K562 (cell line): ENCODE data around the gene ESR2. TPM values are rescaled to one million over a fixed set of nuclear protein-coding genes. Genes with fewer than 3 reads are reported as not detected.
A peak's percentile ranks its signal among the peaks of the same experiment; 100 is the strongest.
"Not testable (repeated sequence)": the region's sequence is repeated elsewhere in the genome, so short reads cannot be mapped to it uniquely, and the experiment has no call there.

Source experiments
- ATAC-seq: fragments of 200-7000 bp; cut with Tn5 transposase; 3 replicates; pipeline ENCODE4 v1.9.1; 2020; ENCODE audit warnings: moderate library complexity
- BruUV-seq: library from RNA; stranded (reverse); fragments of 400-500 nt; replicated peaks from 2 replicates; lab custom pipeline; 2021; lab: Mats Ljungman, UMichigan
- CTCF ChIA-PET: fragments of 300-600 bp; formaldehyde crosslinking; extraction: SDS; loops from one replicate; lab custom pipeline; 2021; ENCODE audit warnings: low intra/inter-chr PET ratio; lab: Yijun Ruan, JAX
- POLR2A ChIA-PET: fragments of 300-600, 350-650 bp; sonication (Branson Sonifier 250); formaldehyde crosslinking; extraction: SDS; loops from one replicate; lab custom pipeline; 2021; ENCODE audit warnings: antibody characterized with exemption, inconsistent platforms; lab: Yijun Ruan, JAX
- DNase-seq, 4 experiments: peaks; one replicate each; pipeline versions ENCODE4 v3.0.0 to v3.0.0-alpha.2; 2011 to 2018; ENCODE audit warnings: low spot score in 3 of 4, mixed read lengths in 3 of 4; ENCODE audit errors: extremely low read depth in 1 of 4
- FAIRE-seq: peaks from 2 replicates; lab custom pipeline; 2011; peaks lifted over from hg19 to GRCh38; lab: Jason Lieb, UNC
- H2AFZ ChIP-seq: 2 replicates; pipeline ENCODE4 v1.6.0; 2011; ENCODE audit warnings: low read depth, low read length, control low read depth, inconsistent platforms
- H3K27ac ChIP-seq: fragments of 200-600 bp; 3 replicates; pipeline ENCODE4 v1.8.0; 2011; ENCODE audit warnings: low read depth, mild to moderate bottlenecking, control low read depth, inconsistent platforms, low read length, moderate library complexity, mixed read lengths; ENCODE audit errors: extremely low read depth
- H3K27me3 ChIP-seq, 2 experiments: fragments of 300-600 bp in 1 of 2; 2 replicates in 1 of 2; 3 replicates in 1 of 2; pipeline versions ENCODE4 v1.6.0 to v1.8.0; 2011; ENCODE audit warnings: inconsistent platforms in 2 of 2, low read length in 2 of 2, mild to moderate bottlenecking in 1 of 2, mixed read lengths in 1 of 2, moderate library complexity in 1 of 2; ENCODE audit not compliant: control insufficient read depth in 2 of 2, insufficient read depth in 2 of 2
- H3K36me3 ChIP-seq: fragments of 300-600 bp; 3 replicates; pipeline ENCODE4 v1.8.0; 2011; ENCODE audit warnings: mild to moderate bottlenecking, low read length, inconsistent platforms; ENCODE audit not compliant: control insufficient read depth, insufficient read depth
- H3K4me1 ChIP-seq, 2 experiments: fragments of 200-600 bp in 1 of 2; replicated peaks in 1 of 2; 2 replicates in 1 of 2; 3 replicates in 1 of 2; pipeline versions ENCODE4 v1.5.1 to v1.8.0; 2011; ENCODE audit warnings: inconsistent platforms in 2 of 2, low read length in 2 of 2, mild to moderate bottlenecking in 1 of 2, mixed read lengths in 1 of 2, moderate library complexity in 1 of 2; ENCODE audit not compliant: control insufficient read depth in 2 of 2, insufficient read depth in 2 of 2
- H3K4me2 ChIP-seq: 2 replicates; pipeline ENCODE4 v1.6.1; 2011; ENCODE audit warnings: low read length, control low read depth, inconsistent platforms, mixed read lengths; ENCODE audit not compliant: insufficient read depth
- H3K4me3 ChIP-seq: fragments of 200-600 bp; sonication (generic), shearing (Covaris generic); 2 replicates; pipeline ENCODE4 v1.5.1; 2016; ENCODE audit warnings: control low read depth, inconsistent platforms
- H3K79me2 ChIP-seq: fragments of 200-600 bp; 3 replicates; pipeline ENCODE4 v1.8.0; 2011; ENCODE audit warnings: low read length, inconsistent platforms; ENCODE audit not compliant: control insufficient read depth, insufficient read depth
- H3K9ac ChIP-seq, 2 experiments: 2 replicates each; pipeline versions ENCODE4 v1.6.0 to v1.6.1; 2011; ENCODE audit warnings: low read depth in 2 of 2, low read length in 2 of 2, control low read depth in 1 of 2, inconsistent platforms in 1 of 2, mild to moderate bottlenecking in 1 of 2, mixed read lengths in 1 of 2; ENCODE audit not compliant: insufficient read depth in 1 of 2
- H3K9me1 ChIP-seq: one replicate; pipeline ENCODE4 v1.6.0; 2011; ENCODE audit warnings: inconsistent platforms, mild to moderate bottlenecking, low read length, moderate library complexity; ENCODE audit not compliant: control insufficient read depth, insufficient read depth
- H3K9me3 ChIP-seq: replicated peaks from 2 replicates; pipeline ENCODE4 v1.5.1; 2011; ENCODE audit warnings: low read depth, low read length, inconsistent platforms; ENCODE audit not compliant: control insufficient read depth, insufficient read depth
- H4K20me1 ChIP-seq: replicated peaks from 2 replicates; pipeline ENCODE4 v1.6.1; 2011; ENCODE audit warnings: low read length, inconsistent platforms, mixed read lengths; ENCODE audit not compliant: control insufficient read depth, insufficient read depth
- CCAR2 ChIP-seq: fragments of 200-400 bp; formaldehyde crosslinking; IDR thresholded peaks from 2 replicates; pipeline ENCODE4 v1.6.1; 2017; ENCODE audit warnings: mild to moderate bottlenecking, low read depth, low read length
- GTF2A2 ChIP-seq: IDR thresholded peaks from 2 replicates; pipeline ENCODE4 v1.6.1; 2016; ENCODE audit warnings: mild to moderate bottlenecking, missing genetic modification characterization, missing compliant biosample characterization
- NCOA6 ChIP-seq: fragments of 450-650 bp; IDR thresholded peaks from 2 replicates; pipeline ENCODE4 v1.6.1; 2017; ENCODE audit warnings: mild to moderate bottlenecking
- STAT5B ChIP-seq: fragments of 250-450 bp; sonication (Bioruptor Pico); IDR thresholded peaks from 2 replicates; pipeline ENCODE4 v1.8.0; 2021; ENCODE audit warnings: mild to moderate bottlenecking, inconsistent platforms
- ZNF561 ChIP-seq: fragments of 450-650 bp; formaldehyde crosslinking; conservative IDR thresholded peaks from 2 replicates; pipeline ENCODE4 v1.4.0; 2020; ENCODE audit warnings: mild to moderate bottlenecking, moderate library complexity
- WGBS: fragments of 100-300 bp; shearing (Covaris generic); methylation state at CpG from one replicate; pipeline ENCODE4 v1.1.6; 2016; ENCODE audit warnings: low coverage, mixed read lengths; ENCODE audit not compliant: insufficient coverage; ENCODE audit errors: missing lambda C conversion rate; 5-methylcytosine and 5-hydroxymethylcytosine counted together
- in situ Hi-C: fragments of 300-500 bp; cut with MboI; formaldehyde crosslinking; loops from 4 replicates; pipeline ENCODE4 v1.15.0; 2018; ENCODE audit warnings: inconsistent platforms, mixed read lengths
- intact Hi-C: fragments of 100-400 bp; cut with micrococcal nuclease; formaldehyde crosslinking; loops from 2 replicates; pipeline ENCODE4 v1.14.2; 2022
- polyA plus RNA-seq, 8 experiments: library from polyadenylated mRNA; depleted of rRNA in 4 of 8; stranded (reverse) in 5 of 8; unstranded in 3 of 8; fragments of >200 nt; fragmentation: Nextera tagmentation in 2 of 8; fragmentation: Illumina TruSeq in 1 of 8; extraction: Ambion mirVana in 2 of 8; extraction: Trizol in 1 of 8; gene quantifications; 2 replicates each; pipeline versions ENCODE4 v1.2.1 to v1.2.3, GENCODE V29; 2011 to 2014; ENCODE audit warnings: inconsistent platforms in 1 of 8, missing spikeins in 1 of 8
- total RNA-seq, 7 experiments: library from RNA; depleted of rRNA in 6 of 7; stranded (reverse); fragments of >200 nt in 6 of 7; fragmentation: Illumina TruSeq in 2 of 7; extraction: Trizol in 2 of 7; gene quantifications; 2 replicates each; pipeline versions ENCODE4 v1.2.1 to v1.2.3, GENCODE V29; 2011 to 2021; ENCODE audit warnings: low replicate concordance in 1 of 7
- TF ChIP-seq, protein P1 (sequence below): fragments of 250-450 bp; sonication (Bioruptor Pico); IDR thresholded peaks from 2 replicates; pipeline ENCODE4 v1.4.0; 2020; ENCODE audit warnings: borderline replicate concordance
- TF ChIP-seq, protein P2 (sequence below): fragments of 450-650 bp; formaldehyde crosslinking; IDR thresholded peaks from 2 replicates; pipeline ENCODE4 v1.4.0; 2020; ENCODE audit warnings: mild to moderate bottlenecking, moderate library complexity
- TF ChIP-seq, protein P3 (sequence below): fragments of 250-450 bp; sonication (Bioruptor Pico); IDR thresholded peaks from 2 replicates; pipeline ENCODE4 v1.4.0; 2020

ESR2 gene
- total and polyA plus RNA-seq, 9 of the 15 experiments (the other 6 are each of a cell fraction or from before 2014, with no cell fraction given) = 0.07 to 3.8 (median 2.0) TPM

DNA sequence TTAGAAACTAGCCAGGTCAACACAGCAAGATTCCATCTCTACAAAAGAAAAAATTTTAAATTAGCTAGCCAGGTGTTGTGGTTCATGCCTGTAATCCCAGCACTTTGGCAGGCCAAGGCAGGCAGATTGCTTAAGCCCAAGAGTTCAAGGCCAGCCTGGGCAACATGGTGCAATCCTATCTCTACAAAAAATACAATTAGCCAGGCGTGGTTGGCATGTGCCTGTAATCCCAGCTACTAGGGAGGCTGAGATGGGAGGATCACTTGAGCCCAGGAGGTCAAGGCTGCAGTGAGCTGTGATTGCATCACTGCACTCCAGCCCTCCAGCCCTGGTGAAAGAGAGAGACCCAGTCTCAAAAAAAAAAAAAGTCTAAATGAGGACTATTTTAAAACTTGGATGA, 24.5 kb upstream of the ESR2 start:
- ATAC-seq, DNase-seq, FAIRE-seq, H4K20me1 ChIP-seq, H3K27me3 ChIP-seq, H3K27ac ChIP-seq, H3K9me1 ChIP-seq, H3K79me2 ChIP-seq, H3K4me2 ChIP-seq, H3K4me3 ChIP-seq, BruUV-seq, H2AFZ ChIP-seq, H3K9ac ChIP-seq, intact Hi-C loops, H3K36me3 ChIP-seq, H3K9me3 ChIP-seq, POLR2A ChIA-PET, H3K4me1 ChIP-seq: not testable (repeated sequence)
- WGBS = 0% methylated on average over 1 of the region's 1 CpG
- in situ Hi-C loops = loop anchor here (25.0 kb wide), 2 partner anchors 306 to 931 kb away; no protein-coding TSS in a partner anchor
- CTCF ChIA-PET = interaction anchor here (0.6 kb wide), 1 partner anchor 23 kb away, joined by 3 read pairs; no protein-coding TSS in a partner anchor

DNA sequence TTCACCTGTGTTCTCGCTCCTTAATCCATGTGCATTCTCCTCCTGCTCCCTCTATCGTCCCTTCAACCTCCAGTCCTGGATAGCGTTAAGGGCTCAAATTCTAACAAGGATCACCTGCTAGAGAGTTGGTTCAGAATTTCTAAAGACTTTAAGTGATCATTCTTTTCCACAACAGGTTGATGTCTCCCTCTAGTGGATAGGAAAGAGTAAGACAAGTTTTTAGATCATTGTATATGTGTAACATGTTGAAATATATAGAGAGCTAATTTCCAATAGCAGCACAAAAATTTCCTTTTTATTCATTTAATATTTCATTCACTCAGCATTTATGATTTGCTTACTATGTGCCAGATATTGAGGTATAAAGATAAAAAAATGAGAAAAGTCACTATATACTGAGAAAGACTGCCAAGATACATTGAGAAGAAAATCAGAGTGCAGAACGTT, 9.3 kb upstream of the ESR2 start:
- H2AFZ ChIP-seq = no peak overlapping the region
- FAIRE-seq (peak; percentile 40), ATAC-seq (peak; percentile 89), DNase-seq (peak; percentile 41 to 48 (median 44))
- H3K9ac ChIP-seq = no peak overlapping the region
- no peaks in the 10 kb centered on the region for H4K20me1 ChIP-seq
- ChIA-PET POLR2A (interaction anchor here (0.7 to 1.2 kb wide), 2 partner anchors 294 to 334 kb away, joined by 3 to 5 read pairs; no protein-coding TSS in a partner anchor), CTCF (interaction anchor here (0.7 to 2.6 kb wide), 6 partner anchors 140 to 915 kb away, joined by 3 to 9 read pairs (median 6); no protein-coding TSS in a partner anchor)
- H3K79me2 ChIP-seq = no peaks in the 10 kb centered on the region
- no peaks in the 10 kb centered on the region for H3K36me3 ChIP-seq
- no peak overlapping the region for H3K4me2 ChIP-seq
- no peaks in the 10 kb centered on the region for H3K4me1 ChIP-seq
- no peaks in the 10 kb centered on the region for H3K9me1 ChIP-seq
- peaks cover 0 to 4% of the 10 kb centered on the region in 2 experiments; a peak in 1 of 5 replicates for H3K27me3 ChIP-seq
- H3K9me3 ChIP-seq = no peaks in the 10 kb centered on the region
- intact Hi-C loops = loop anchor here (2.0 to 5.0 kb wide), 3 partner anchors 167 to 916 kb away; no protein-coding TSS in a partner anchor
- in situ Hi-C loops = loop anchor here (10.0 to 25.0 kb wide), 3 partner anchors 291 to 916 kb away; no protein-coding TSS in a partner anchor
- no TSS peak for BruUV-seq
- 5% methylated on average over 4 of the region's 4 CpGs for WGBS
- no peak overlapping the region for H3K4me3 ChIP-seq
- no peak overlapping the region for H3K27ac ChIP-seq
- TF ChIP-seq NCOA6 = no peak
- no peak for TF ChIP-seq ZNF561
- TF ChIP-seq, protein P1, sequence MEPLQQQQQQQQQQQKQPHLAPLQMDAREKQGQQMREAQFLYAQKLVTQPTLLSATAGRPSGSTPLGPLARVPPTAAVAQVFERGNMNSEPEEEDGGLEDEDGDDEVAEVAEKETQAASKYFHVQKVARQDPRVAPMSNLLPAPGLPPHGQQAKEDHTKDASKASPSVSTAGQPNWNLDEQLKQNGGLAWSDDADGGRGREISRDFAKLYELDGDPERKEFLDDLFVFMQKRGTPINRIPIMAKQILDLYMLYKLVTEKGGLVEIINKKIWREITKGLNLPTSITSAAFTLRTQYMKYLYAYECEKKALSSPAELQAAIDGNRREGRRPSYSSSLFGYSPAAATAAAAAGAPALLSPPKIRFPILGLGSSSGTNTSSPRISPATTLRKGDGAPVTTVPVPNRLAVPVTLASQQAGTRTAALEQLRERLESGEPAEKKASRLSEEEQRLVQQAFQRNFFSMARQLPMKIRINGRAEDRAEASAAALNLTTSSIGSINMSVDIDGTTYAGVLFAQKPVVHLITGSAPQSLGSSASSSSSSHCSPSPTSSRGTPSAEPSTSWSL (CRISPR knock-in tag) = no peak
- TF ChIP-seq, protein P2, sequence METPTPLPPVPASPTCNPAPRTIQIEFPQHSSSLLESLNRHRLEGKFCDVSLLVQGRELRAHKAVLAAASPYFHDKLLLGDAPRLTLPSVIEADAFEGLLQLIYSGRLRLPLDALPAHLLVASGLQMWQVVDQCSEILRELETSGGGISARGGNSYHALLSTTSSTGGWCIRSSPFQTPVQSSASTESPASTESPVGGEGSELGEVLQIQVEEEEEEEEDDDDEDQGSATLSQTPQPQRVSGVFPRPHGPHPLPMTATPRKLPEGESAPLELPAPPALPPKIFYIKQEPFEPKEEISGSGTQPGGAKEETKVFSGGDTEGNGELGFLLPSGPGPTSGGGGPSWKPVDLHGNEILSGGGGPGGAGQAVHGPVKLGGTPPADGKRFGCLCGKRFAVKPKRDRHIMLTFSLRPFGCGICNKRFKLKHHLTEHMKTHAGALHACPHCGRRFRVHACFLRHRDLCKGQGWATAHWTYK = no peak
- TF ChIP-seq GTF2A2 (tag) = no peak
- no peak for TF ChIP-seq CCAR2
- TF ChIP-seq, protein P3, sequence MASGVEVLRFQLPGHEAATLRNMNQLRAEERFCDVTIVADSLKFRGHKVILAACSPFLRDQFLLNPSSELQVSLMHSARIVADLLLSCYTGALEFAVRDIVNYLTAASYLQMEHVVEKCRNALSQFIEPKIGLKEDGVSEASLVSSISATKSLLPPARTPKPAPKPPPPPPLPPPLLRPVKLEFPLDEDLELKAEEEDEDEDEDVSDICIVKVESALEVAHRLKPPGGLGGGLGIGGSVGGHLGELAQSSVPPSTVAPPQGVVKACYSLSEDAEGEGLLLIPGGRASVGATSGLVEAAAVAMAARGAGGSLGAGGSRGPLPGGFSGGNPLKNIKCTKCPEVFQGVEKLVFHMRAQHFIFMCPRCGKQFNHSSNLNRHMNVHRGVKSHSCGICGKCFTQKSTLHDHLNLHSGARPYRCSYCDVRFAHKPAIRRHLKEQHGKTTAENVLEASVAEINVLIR (CRISPR knock-in tag) = no peak
- no peak for TF ChIP-seq STAT5B
